Kidney (tissue), 14 donors: ENCODE measurements around the gene TECPR1. TPM values are rescaled to one million over a fixed set of nuclear protein-coding genes. Genes with fewer than 3 reads are reported as not detected.

ENCODE experiments used
- DNase-seq, 5 donors: peaks; one replicate each; pipeline ENCODE4 v3.0.0-alpha.2; 2013 to 2020
- FAIRE-seq: peaks from 2 replicates; lab custom pipeline; 2012; peaks lifted over from hg19 to GRCh38; lab: Jason Lieb, UNC
- H3K27ac ChIP-seq, 2 donors: one replicate each; pipeline ENCODE4 v1.7.0; 2013; ENCODE audit warnings: low read depth in 2 of 2, low read length in 2 of 2, inconsistent platforms in 1 of 2
- H3K27me3 ChIP-seq: one replicate; pipeline ENCODE4 v1.7.1; 2013; ENCODE audit warnings: low read length, inconsistent platforms; ENCODE audit not compliant: control insufficient read depth, insufficient read depth
- H3K36me3 ChIP-seq, 3 donors: one replicate each; pipeline versions ENCODE4 v1.7.0 to v1.7.1; 2013; ENCODE audit warnings: low read length in 3 of 3, control low read depth in 1 of 3, inconsistent platforms in 1 of 3; ENCODE audit not compliant: insufficient read depth in 3 of 3, control insufficient read depth in 2 of 3
- H3K4me1 ChIP-seq, 3 donors: one replicate each; pipeline versions ENCODE4 v1.7.0 to v1.7.1; 2013; ENCODE audit warnings: low read length in 3 of 3, inconsistent platforms in 1 of 3, low read depth in 1 of 3; ENCODE audit not compliant: control insufficient read depth in 2 of 3, insufficient read depth in 2 of 3
- H3K4me3 ChIP-seq, 3 donors: one replicate each; pipeline versions ENCODE4 v1.7.0 to v1.8.1; 2013; ENCODE audit warnings: low read length in 3 of 3, control low read depth in 1 of 3, inconsistent platforms in 1 of 3
- H3K9ac ChIP-seq, 3 donors: one replicate each; pipeline versions ENCODE4 v1.7.0 to v1.7.1; 2013; ENCODE audit warnings: low read length in 3 of 3, control low read depth in 1 of 3, inconsistent platforms in 1 of 3
- H3K9me3 ChIP-seq, 3 donors: one replicate each; pipeline versions ENCODE4 v1.7.0 to v1.7.1; 2013; ENCODE audit warnings: low read length in 3 of 3, control low read depth in 1 of 3, inconsistent platforms in 1 of 3; ENCODE audit not compliant: control insufficient read depth in 2 of 3, insufficient read depth in 1 of 3
- intact Hi-C: fragments of 100-400 bp; cut with DNase I; formaldehyde crosslinking; loops from one replicate; pipeline ENCODE4 v1.11.1; 2022
- polyA plus RNA-seq: library from polyadenylated mRNA; stranded (reverse); fragments of 350-450 nt; fragmentation: Illumina TruSeq; extraction: RNeasy Lipid Tissue Mini Kit (QIAGEN cat#74804); gene quantifications from one replicate; pipeline ENCODE4 v1.2.3, GENCODE V29; 2014; ENCODE audit warnings: low read depth, low replicate concordance; ENCODE audit not compliant: insufficient read depth
- total RNA-seq: library from RNA; stranded (reverse); fragmentation: NEBNext Ultra II Directional; extraction: Animal tissue kit (Norgen Biotek cat#: 25700); gene quantifications from one replicate; pipeline ENCODE4 v1.2.1, GENCODE V29; 2021
- TF ChIP-seq, protein P1 (sequence below): IDR thresholded peaks from 3 replicates; pipeline ENCODE4 v1.5.1; 2012; ENCODE audit warnings: mild to moderate bottlenecking, moderate library complexity, borderline replicate concordance; ENCODE audit not compliant: insufficient read depth; ENCODE audit errors: extremely low read depth
- donor health status: control.
- donor health status: control.
- donor health status: control.
- donor health status: control.
- donor health status: control.
- donor health status: DM: yes; HTN: yes; CAD: no.
- donor health status: Normal renal cell carcinoma (clear cell type).

TECPR1 gene
- total and polyA plus RNA-seq, 2 donors from 2014 or later = 5.1 to 39.5 TPM

DNA sequence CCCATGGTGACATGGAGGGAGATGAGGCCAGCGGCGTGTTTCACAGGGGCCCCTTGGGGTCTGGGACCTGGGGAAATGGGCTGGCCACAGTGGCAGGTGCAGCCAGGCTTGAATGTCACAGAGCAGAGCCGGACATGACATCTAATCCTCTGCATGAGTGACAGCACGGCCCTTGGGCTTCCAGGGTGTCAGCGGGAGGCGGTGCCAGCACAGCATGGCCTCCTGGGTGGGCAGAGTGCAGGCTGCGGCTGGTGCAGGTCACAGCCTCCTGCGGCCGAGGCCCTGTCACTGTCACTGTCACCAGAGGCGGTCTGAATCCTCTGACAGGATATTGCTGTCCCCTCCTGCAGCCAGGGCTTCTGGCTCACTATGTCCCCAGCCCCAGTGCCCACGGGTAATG lies 22.6 kb downstream of the TECPR1 start:
- intact Hi-C loops = no loop called here
- Histone ChIP-seq H3K36me3 (peaks cover 0 to 6% (median 0%) of the 10 kb centered on the region in 3 donors), H3K4me3 (no peak overlapping the region), H3K9ac (no peak overlapping the region), H3K4me1 (no peaks in the 10 kb centered on the region), H3K27ac (no peak overlapping the region), H3K9me3 (no peaks in the 10 kb centered on the region), H3K27me3 (no peaks in the 10 kb centered on the region)
- FAIRE-seq (no peak), DNase-seq (peak in 2 of 5 donors; percentile 33 to 39)
- TF ChIP-seq, protein P1, sequence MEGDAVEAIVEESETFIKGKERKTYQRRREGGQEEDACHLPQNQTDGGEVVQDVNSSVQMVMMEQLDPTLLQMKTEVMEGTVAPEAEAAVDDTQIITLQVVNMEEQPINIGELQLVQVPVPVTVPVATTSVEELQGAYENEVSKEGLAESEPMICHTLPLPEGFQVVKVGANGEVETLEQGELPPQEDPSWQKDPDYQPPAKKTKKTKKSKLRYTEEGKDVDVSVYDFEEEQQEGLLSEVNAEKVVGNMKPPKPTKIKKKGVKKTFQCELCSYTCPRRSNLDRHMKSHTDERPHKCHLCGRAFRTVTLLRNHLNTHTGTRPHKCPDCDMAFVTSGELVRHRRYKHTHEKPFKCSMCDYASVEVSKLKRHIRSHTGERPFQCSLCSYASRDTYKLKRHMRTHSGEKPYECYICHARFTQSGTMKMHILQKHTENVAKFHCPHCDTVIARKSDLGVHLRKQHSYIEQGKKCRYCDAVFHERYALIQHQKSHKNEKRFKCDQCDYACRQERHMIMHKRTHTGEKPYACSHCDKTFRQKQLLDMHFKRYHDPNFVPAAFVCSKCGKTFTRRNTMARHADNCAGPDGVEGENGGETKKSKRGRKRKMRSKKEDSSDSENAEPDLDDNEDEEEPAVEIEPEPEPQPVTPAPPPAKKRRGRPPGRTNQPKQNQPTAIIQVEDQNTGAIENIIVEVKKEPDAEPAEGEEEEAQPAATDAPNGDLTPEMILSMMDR = no peak

DNA sequence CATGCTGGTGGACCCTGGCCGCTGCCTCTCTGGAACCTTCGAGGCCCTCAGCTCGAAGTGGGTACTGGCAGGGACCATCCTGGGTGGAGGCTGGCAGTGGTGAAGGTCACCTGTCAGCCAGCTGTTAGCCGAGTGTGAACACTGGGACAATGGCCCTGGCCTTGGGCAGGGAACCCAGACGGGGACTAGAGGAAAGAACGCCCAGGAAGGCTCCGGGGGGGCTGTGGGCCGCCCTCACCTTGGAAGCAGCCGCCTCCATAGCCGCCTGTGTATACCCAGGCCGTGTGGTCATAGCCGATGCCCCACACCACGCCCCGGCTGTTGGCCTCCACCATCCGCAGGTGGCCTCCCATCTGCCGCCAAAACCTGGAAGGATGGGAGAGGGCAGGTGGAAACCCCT lies 23.2 kb downstream of the TECPR1 start:
- FAIRE-seq (no peak), DNase-seq (no peak)
- Histone ChIP-seq H3K4me3 (no peak overlapping the region), H3K9ac (no peak overlapping the region), H3K9me3 (no peaks in the 10 kb centered on the region), H3K4me1 (no peaks in the 10 kb centered on the region), H3K36me3 (peaks cover 0 to 6% (median 0%) of the 10 kb centered on the region in 3 donors), H3K27ac (no peak overlapping the region), H3K27me3 (no peaks in the 10 kb centered on the region)
- intact Hi-C loops = no loop called here
- TF ChIP-seq, protein P1 = no peak

DNA sequence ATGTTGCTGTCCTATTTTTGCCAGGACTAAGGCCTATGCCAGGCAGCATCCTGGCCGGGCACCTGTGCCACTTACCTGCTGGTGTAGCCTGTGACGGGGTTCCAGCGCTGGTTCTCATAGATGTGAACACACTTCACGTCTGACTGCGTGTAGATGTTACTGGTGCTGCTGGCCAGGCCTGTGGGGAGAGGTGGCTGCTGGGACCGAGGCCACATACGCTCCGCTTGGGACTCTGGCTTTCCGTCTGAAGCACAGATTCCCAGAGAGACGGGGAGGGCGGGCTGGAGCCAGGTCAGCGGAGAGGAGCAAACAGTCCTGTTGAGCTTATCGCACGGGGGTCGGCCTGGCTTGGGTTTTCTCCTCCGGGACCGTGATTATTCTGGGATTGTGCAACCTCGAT lies 24.1 kb downstream of the TECPR1 start:
- Histone ChIP-seq H3K9me3 (no peaks in the 10 kb centered on the region), H3K4me1 (no peaks in the 10 kb centered on the region), H3K27ac (no peak overlapping the region), H3K9ac (no peak overlapping the region), H3K4me3 (no peak overlapping the region), H3K36me3 (peaks cover 0 to 6% (median 0%) of the 10 kb centered on the region in 3 donors), H3K27me3 (no peaks in the 10 kb centered on the region)
- intact Hi-C loops = no loop called here
- FAIRE-seq (no peak), DNase-seq (no peak)
- TF ChIP-seq, protein P1 = no peak
